Naive thymus-derived CD4-positive, alpha-beta T cell (primary cell): ENCODE results near the gene PGM5. TPM values are rescaled to one million over a fixed set of nuclear protein-coding genes. Genes with fewer than 3 reads are reported as not detected.

Source experiments
- ATAC-seq: fragments of 150-1000 bp; cut with Tn5 transposase; 2 replicates; pipeline ENCODE4 v1.10.0; 2021; ENCODE audit warnings: mild to moderate bottlenecking, moderate library complexity
- CTCF ChIA-PET: fragments of 350-600 bp; sonication (Branson Sonifier 250); formaldehyde crosslinking; loops from one replicate; lab custom pipeline; 2021; ENCODE audit warnings: antibody characterized with exemption; lab: Charles Lee
- POLR2A ChIA-PET: fragments of 350-600 bp; sonication (Branson Sonifier 250); formaldehyde crosslinking; loops from one replicate; lab custom pipeline; 2021; ENCODE audit warnings: antibody characterized with exemption, inconsistent platforms; lab: Charles Lee
- DNase-seq, 9 donors: peaks; one replicate each; pipeline versions ENCODE4 v3.0.0 to v3.0.0-alpha.2; 2020 to 2022; ENCODE audit warnings: mixed read lengths in 1 of 9
- H3K27ac ChIP-seq: one replicate; pipeline ENCODE4 v1.7.0; 2013; ENCODE audit warnings: mild to moderate bottlenecking, low read depth, low read length, moderate library complexity
- H3K27me3 ChIP-seq, 2 donors: one replicate each; pipeline ENCODE4 v1.7.0; 2013; ENCODE audit warnings: low read length in 2 of 2, mild to moderate bottlenecking in 2 of 2, moderate library complexity in 2 of 2; ENCODE audit not compliant: control insufficient read depth in 2 of 2, insufficient read depth in 2 of 2
- H3K36me3 ChIP-seq, 3 experiments: 1 replicate in 2 of 3; 2 replicates in 1 of 3; pipeline ENCODE4 v1.7.0; 2013; ENCODE audit warnings: low read length in 3 of 3, mild to moderate bottlenecking in 3 of 3, moderate library complexity in 1 of 3; ENCODE audit not compliant: insufficient read depth in 3 of 3, control insufficient read depth in 2 of 3
- H3K4me1 ChIP-seq, 2 donors: one replicate each; pipeline ENCODE4 v1.7.0; 2013; ENCODE audit warnings: low read length in 2 of 2, mild to moderate bottlenecking in 2 of 2, moderate library complexity in 1 of 2; ENCODE audit not compliant: control insufficient read depth in 2 of 2, insufficient read depth in 2 of 2
- H3K4me3 ChIP-seq: 2 replicates; pipeline ENCODE4 v1.7.0; 2013; ENCODE audit warnings: mild to moderate bottlenecking, low read length
- H3K9me3 ChIP-seq, 3 experiments: 1 replicate in 2 of 3; 2 replicates in 1 of 3; pipeline ENCODE4 v1.7.0; 2013; ENCODE audit warnings: low read length in 3 of 3; ENCODE audit not compliant: control insufficient read depth in 2 of 3
- H3K27ac Mint-ChIP-seq, 9 donors: one replicate each; pipeline ENCODE4 v1.8.0; 2020 to 2022; ENCODE audit warnings: mixed read lengths in 9 of 9, mild to moderate bottlenecking in 8 of 9, moderate library complexity in 5 of 9, inconsistent platforms in 2 of 9
- H3K27me3 Mint-ChIP-seq, 5 donors: one replicate each; pipeline ENCODE4 v1.8.0; 2021 to 2022; ENCODE audit warnings: mixed read lengths in 5 of 5, mild to moderate bottlenecking in 1 of 5
- H3K36me3 Mint-ChIP-seq, 5 donors: one replicate each; pipeline ENCODE4 v1.8.0; 2020 to 2022; ENCODE audit warnings: mixed read lengths in 5 of 5, mild to moderate bottlenecking in 3 of 5, inconsistent platforms in 1 of 5
- H3K4me1 Mint-ChIP-seq, 7 donors: one replicate each; pipeline ENCODE4 v1.8.0; 2020 to 2022; ENCODE audit warnings: mixed read lengths in 7 of 7, mild to moderate bottlenecking in 3 of 7, inconsistent platforms in 1 of 7
- H3K4me3 Mint-ChIP-seq, 10 donors: one replicate each; pipeline ENCODE4 v1.8.0; 2020 to 2022; ENCODE audit warnings: mild to moderate bottlenecking in 10 of 10, mixed read lengths in 10 of 10, moderate library complexity in 6 of 10, inconsistent platforms in 2 of 10
- H3K9me3 Mint-ChIP-seq, 11 donors: one replicate each; pipeline ENCODE4 v1.8.0; 2020 to 2022; ENCODE audit warnings: mixed read lengths in 11 of 11, mild to moderate bottlenecking in 4 of 11, inconsistent platforms in 1 of 11, moderate library complexity in 1 of 11
- intact Hi-C, 2 donors: fragments of 100-400 bp; cut with micrococcal nuclease; formaldehyde crosslinking; loops; one replicate each; pipeline ENCODE4 v1.15.1; 2023
- polyA plus RNA-seq, 2 donors: library from polyadenylated mRNA; unstranded; fragments of 300-500 nt; fragmentation: Illumina TruSeq; gene quantifications; one replicate each; pipeline ENCODE4 v1.2.3, GENCODE V29; 2021
- total RNA-seq, 6 experiments: library from RNA in 5 of 6; stranded (reverse) in 5 of 6; gene quantifications; 1 replicate in 5 of 6; 2 replicates in 1 of 6; pipeline ENCODE4 v1.2.3 and lab custom pipeline; 2021 to 2026

PGM5 gene
- total and polyA plus RNA-seq, 7 experiments from 2014 or later = 0.19 to 1.4 TPM; not detected in 5

DNA sequence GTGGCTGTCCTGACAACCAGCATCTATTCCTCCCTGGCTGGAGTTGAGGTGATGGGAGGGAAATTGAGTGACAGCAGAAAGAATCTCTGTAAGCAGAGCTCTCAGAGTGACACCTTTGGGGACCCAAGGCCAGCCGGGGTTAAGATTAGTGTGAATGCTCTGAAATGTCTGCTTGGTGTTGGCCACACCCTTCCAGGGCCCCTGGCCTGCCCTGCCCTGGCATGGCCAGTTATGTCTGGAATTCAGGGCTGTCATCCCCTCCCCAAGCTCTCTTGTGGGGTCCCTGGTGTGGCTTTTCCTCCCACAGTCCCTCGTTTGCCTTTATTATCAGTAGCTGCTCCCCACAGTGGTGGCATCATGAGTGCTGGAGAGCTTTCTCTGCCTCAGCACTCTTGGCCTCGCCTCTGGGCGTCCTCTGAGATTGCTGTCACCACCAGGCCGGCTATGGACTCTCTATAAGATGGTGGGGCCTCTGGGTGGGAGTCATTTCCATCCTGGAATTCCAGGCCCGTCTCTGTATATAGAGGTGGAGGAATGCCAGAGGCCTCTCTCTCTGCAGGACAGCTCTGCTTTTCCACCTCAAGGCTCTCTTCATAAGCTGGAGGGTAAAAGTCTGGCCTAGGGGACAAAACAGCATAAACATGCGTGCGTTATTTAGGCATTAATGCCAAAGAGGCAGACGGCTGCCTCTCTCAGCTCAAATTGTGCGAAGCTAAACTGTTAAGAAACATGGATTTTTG is 180.6 kb downstream of the PGM5 start:
- Mint-ChIP-seq H3K36me3 (no peaks in the 10 kb centered on the region), H3K4me1 (no peaks in the 10 kb centered on the region), H3K27me3 (peaks cover 0 to 22% (median 18%) of the 10 kb centered on the region in 5 donors), H3K4me3 (no peak overlapping the region), H3K9me3 (no peaks in the 10 kb centered on the region), H3K27ac (no peak overlapping the region)
- ChIA-PET CTCF (no interaction called here), POLR2A (no interaction called here)
- intact Hi-C loops = no loop called here
- Histone ChIP-seq H3K4me1 (no peaks in the 10 kb centered on the region), H3K27ac (no peak overlapping the region), H3K36me3 (no peaks in the 10 kb centered on the region), H3K9me3 (no peaks in the 10 kb centered on the region), H3K4me3 (no peak overlapping the region), H3K27me3 (no peaks in the 10 kb centered on the region)
- ATAC-seq (no peak), DNase-seq (no peak)

DNA sequence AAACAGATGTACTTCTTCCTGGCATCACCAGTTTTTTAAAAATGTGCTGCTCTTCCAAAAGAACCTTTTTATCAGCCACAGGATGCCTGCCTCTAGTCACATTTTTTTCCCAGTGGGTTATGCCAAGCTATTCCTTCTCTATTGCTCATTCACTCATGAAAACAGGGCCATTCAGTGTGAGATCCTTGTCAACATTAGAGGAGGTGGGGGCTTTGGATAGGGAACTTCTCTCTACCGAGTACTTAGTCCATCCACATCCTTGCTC is 181.1 kb downstream of the PGM5 start:
- Histone ChIP-seq H3K4me1 (no peaks in the 10 kb centered on the region), H3K4me3 (no peak overlapping the region), H3K27me3 (no peaks in the 10 kb centered on the region), H3K36me3 (no peaks in the 10 kb centered on the region), H3K27ac (no peak overlapping the region), H3K9me3 (no peaks in the 10 kb centered on the region)
- no peak overlapping the region for H3K27ac Mint-ChIP-seq
- H3K27me3 Mint-ChIP-seq = peaks cover 0 to 24% (median 20%) of the 10 kb centered on the region in 5 donors
- DNase-seq (no peak), ATAC-seq (no peak)
- no peak overlapping the region for H3K4me3 Mint-ChIP-seq
- H3K36me3 Mint-ChIP-seq = no peaks in the 10 kb centered on the region
- no peaks in the 10 kb centered on the region for H3K9me3 Mint-ChIP-seq
- no peaks in the 10 kb centered on the region for H3K4me1 Mint-ChIP-seq
- POLR2A ChIA-PET = no interaction called here
- CTCF ChIA-PET = no interaction called here
- intact Hi-C loops = no loop called here

DNA sequence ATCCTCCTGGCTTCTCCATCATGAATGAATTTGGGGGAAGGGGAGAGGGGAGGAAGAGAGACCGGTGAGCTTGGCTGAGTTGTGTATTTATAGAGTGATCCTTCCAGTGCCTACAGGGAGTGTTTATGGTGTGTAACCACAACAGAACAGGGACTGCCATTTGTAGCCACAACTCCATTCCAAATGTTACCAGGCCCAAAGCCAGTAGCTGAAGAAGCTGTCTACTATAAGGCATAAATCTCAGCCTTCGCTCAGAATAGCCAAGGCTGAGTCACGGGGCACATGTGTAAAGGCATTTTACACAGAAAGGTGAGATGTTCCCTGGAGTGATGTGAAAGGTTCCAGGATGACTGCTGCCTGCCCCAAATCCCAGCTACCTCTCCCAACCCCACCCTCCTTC is 181.8 kb downstream of the PGM5 start:
- DNase-seq (no peak), ATAC-seq (no peak)
- Mint-ChIP-seq H3K27me3 (peaks cover 3 to 24% (median 22%) of the 10 kb centered on the region in 5 donors), H3K4me3 (no peak overlapping the region), H3K9me3 (no peaks in the 10 kb centered on the region), H3K27ac (no peak overlapping the region), H3K36me3 (no peaks in the 10 kb centered on the region), H3K4me1 (no peaks in the 10 kb centered on the region)
- intact Hi-C loops = no loop called here
- no peak overlapping the region for H3K27ac ChIP-seq
- H3K36me3 ChIP-seq = no peaks in the 10 kb centered on the region
- no peak overlapping the region for H3K4me3 ChIP-seq
- H3K9me3 ChIP-seq = no peaks in the 10 kb centered on the region
- ChIA-PET POLR2A (no interaction called here), CTCF (no interaction called here)
- H3K4me1 ChIP-seq = no peaks in the 10 kb centered on the region
- H3K27me3 ChIP-seq = peaks cover 0 to 3% of the 10 kb centered on the region in 2 donors

DNA sequence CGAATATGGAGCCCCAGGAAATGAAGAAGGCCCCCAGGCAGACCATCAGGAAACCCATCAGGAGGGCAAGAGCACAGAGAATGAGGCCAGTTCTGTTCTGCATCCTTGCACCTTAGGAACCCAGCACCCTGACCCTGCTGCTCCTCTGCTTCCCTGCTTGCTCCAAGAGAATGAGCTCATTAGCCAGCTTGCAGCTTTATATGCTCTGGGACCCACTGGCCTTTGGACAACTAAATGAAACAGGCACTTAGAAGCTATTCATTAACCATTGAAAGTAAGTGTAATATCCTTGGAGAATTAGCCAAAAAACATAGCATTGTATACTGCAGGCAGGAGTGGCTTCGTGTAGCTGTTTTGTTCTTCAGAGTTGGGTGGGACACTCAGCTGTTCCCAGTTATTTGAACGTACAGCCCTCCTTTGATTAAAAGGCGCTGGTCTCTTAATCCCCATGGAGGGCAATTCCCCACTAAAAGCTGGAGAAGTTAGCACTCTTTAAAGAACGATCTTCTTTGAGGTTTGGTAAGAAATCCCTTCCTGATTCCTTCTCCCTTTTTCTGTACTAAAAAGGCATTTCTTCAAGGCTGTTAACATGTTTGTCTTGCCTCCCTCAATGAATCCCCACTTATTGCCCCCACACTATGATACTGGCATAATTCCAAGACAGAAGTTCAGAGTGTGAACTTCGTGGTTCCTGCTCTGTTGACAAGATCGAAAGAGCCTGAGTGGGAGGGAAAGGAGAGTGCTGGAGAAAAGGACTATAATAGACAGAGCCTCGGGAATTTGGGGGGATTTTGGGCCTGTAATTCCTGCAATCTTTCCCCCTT is 184.5 kb downstream of the PGM5 start, which contains the start of gene TMEM252:
TMEM252 (minus strand) TSS at position 172 of the 824 bp plus-strand sequence; CDS start at position 103, 69 bp downstream.
- CTCF ChIA-PET = no interaction called here

DNA sequence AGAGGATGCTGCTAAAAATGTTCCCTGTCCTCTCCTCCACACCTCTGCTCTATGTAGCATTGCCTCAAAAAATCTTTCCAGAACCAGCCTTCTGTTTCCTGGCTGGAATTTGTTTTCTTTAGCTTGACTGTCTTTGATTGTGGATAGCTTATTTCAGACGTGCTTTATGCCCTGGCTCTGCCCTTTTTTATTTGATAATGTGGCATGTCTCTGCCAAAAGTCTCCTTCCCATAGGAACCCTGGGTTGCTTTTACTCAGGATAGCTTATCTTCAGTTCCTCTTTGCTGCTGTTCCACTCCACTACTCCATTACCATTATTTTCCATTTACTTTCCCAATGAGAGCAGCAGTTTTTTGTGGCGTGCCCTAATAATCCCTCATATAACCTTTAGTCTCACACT is 185.2 kb downstream of the PGM5 start:
- Mint-ChIP-seq H3K4me1 (peaks cover 0 to 4% (median 3%) of the 10 kb centered on the region in 7 donors), H3K27me3 (peaks cover 6 to 31% (median 26%) of the 10 kb centered on the region in 5 donors), H3K27ac (no peak overlapping the region), H3K36me3 (peaks cover 0 to 2% (median 0%) of the 10 kb centered on the region in 5 donors), H3K4me3 (no peak overlapping the region), H3K9me3 (peaks cover 0 to 2% (median 0%) of the 10 kb centered on the region in 11 donors)
- ChIA-PET CTCF (no interaction called here), POLR2A (no interaction called here)
- no peak overlapping the region for H3K4me3 ChIP-seq
- no peaks in the 10 kb centered on the region for H3K36me3 ChIP-seq
- DNase-seq (no peak), ATAC-seq (no peak)
- peaks cover 0 to 3% of the 10 kb centered on the region in 2 donors for H3K27me3 ChIP-seq
- no peak overlapping the region for H3K27ac ChIP-seq
- no peaks in the 10 kb centered on the region for H3K9me3 ChIP-seq
- intact Hi-C loops = no loop called here
- H3K4me1 ChIP-seq = no peaks in the 10 kb centered on the region

More for the DNA sequence above, 184.5 kb downstream of the PGM5 start, which contains the start of gene TMEM252:
- Histone ChIP-seq H3K4me3 (no peak within 1 kb of the TSS), H3K27me3 (peaks cover 0 to 3% of the 10 kb centered on the region in 2 donors), H3K36me3 (no peaks in the 10 kb centered on the region), H3K27ac (no peak within 1 kb of the TSS), H3K4me1 (no peaks in the 10 kb centered on the region), H3K9me3 (no peaks in the 10 kb centered on the region)
- peaks cover 0 to 2% (median 0%) of the 10 kb centered on the region in 5 donors for H3K36me3 Mint-ChIP-seq
- H3K9me3 Mint-ChIP-seq = peaks cover 0 to 2% (median 0%) of the 10 kb centered on the region in 11 donors
- H3K27ac Mint-ChIP-seq = no peak within 1 kb of the TSS
- peaks cover 0 to 2% (median 0%) of the 10 kb centered on the region in 7 donors for H3K4me1 Mint-ChIP-seq
- H3K27me3 Mint-ChIP-seq = peaks cover 6 to 31% (median 26%) of the 10 kb centered on the region in 5 donors
- POLR2A ChIA-PET = no interaction called here
- DNase-seq = no peak
- intact Hi-C loops = no loop called here
- no peak within 1 kb of the TSS for H3K4me3 Mint-ChIP-seq
- no peak for ATAC-seq

DNA sequence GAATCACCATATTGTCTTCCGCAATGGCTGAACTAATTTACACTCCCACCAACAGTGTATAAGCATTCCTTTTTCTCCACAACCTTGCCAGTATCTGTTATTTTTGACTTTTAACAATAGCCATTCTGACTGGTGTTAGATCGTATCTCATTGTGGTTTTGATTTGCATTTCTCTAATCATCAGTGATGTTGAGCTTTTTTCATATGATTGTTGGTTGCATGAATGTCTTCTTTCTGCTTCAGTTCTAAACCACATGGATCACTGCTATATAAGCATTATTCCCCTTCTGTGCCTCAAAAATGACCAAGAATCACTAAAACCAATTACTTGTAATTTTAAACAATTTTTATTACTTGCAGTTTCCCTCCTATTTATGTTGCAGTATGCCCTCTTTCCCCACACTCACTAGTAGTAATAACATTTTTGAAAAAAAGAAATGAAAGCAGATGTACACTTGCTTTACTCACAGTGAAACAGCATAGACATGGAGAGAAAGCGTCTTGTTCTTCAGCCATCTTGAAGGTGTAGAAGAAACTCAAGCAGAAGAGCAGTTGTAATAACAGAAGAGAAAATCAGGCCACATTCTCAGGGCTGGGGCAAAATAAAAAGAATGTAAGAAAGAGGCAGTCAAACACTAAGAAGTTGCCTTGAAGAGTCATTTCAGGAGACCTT is 188.8 kb downstream of the PGM5 start:
- Histone ChIP-seq H3K27ac (no peak overlapping the region), H3K4me1 (no peaks in the 10 kb centered on the region), H3K27me3 (peaks cover 0 to 3% of the 10 kb centered on the region in 2 donors), H3K4me3 (no peak overlapping the region), H3K36me3 (no peaks in the 10 kb centered on the region), H3K9me3 (no peaks in the 10 kb centered on the region)
- Mint-ChIP-seq H3K27ac (no peak overlapping the region), H3K4me1 (peaks cover 0 to 9% (median 4%) of the 10 kb centered on the region in 7 donors), H3K36me3 (peaks cover 0 to 2% (median 0%) of the 10 kb centered on the region in 5 donors), H3K4me3 (no peak overlapping the region), H3K9me3 (peaks cover 0 to 2% (median 0%) of the 10 kb centered on the region in 11 donors), H3K27me3 (peaks cover 6 to 26% (median 18%) of the 10 kb centered on the region in 5 donors)
- ChIA-PET CTCF (no interaction called here), POLR2A (no interaction called here)
- ATAC-seq (no peak), DNase-seq (no peak)
- intact Hi-C loops = no loop called here
